Erythroblast (primary cell): ENCODE measurements around the gene TRIP11.
A peak's percentile ranks its signal among the peaks of the same experiment; 100 is the strongest.

Experiments used
- DNase-seq, 2 experiments: peaks; one replicate each; lab custom pipeline; 2025; lab: John Stamatoyannopoulos, UW
- GATA1 ChIP-seq: IDR thresholded peaks from 2 replicates; pipeline ENCODE4 v1.6.1; 2011; ENCODE audit warnings: low read depth, mild to moderate bottlenecking, control low read depth, low read length, moderate library complexity
- POLR2A ChIP-seq: IDR thresholded peaks from 2 replicates; pipeline ENCODE4 v1.6.1; 2011; ENCODE audit warnings: mild to moderate bottlenecking, low read length

The TRIP11 gene

DNA sequence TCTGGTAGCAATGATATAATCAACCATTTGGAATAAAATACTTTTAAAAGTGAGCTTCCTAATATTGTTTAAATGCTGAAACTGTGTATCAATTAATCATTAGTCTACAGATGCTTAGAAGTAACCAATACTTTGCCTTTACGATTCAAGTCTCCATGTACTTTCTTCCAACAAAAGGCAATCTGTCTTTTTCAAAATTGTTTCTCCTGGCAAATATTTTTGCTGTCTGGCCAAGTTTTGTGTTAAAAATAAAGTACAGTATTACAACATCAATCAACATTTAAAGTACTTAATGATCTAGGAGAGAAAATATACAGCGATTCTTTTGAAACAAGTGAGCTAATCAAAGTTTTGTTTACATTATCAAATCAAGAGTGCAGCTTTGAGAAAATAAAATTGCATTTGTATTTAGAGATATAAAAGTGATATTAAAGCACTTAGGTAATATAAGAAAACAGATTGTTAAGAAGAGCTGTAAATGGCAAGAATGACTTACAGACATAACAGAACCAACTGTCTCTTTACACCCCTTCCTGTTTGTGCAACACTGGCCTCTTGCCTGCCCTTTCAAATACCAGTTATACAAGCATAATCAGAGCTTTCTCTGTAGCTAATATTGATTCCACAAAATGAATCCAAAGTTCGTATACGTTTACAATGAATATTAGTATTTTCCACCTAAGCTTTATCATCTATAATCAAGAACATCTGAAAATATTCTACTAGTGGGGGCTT lies 54.2 kb downstream of the TRIP11 start:
- TF ChIP-seq POLR2A (no peak), GATA1 (no peak)
- DNase-seq = no peak

DNA sequence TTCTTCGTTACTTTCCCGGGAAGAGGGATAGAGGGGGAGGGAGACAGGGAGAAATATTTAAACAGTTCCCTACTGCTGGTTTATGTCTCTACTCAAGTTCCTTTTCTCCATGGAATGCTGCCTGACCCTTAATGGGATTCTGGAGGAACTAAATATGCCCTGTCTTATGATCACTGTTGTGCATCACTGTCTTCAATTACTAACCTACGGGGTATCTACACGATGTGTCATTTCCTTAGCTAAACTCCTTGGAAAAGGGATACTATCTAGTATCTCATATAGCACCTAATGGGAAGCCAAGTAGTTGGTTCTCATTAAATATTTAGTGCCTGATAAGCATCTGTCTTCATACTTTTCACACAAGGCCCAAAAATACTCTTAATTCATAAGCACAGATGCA lies 54.9 kb downstream of the TRIP11 start:
- DNase-seq = no peak
- TF ChIP-seq GATA1 = no peak
- no peak for TF ChIP-seq POLR2A

DNA sequence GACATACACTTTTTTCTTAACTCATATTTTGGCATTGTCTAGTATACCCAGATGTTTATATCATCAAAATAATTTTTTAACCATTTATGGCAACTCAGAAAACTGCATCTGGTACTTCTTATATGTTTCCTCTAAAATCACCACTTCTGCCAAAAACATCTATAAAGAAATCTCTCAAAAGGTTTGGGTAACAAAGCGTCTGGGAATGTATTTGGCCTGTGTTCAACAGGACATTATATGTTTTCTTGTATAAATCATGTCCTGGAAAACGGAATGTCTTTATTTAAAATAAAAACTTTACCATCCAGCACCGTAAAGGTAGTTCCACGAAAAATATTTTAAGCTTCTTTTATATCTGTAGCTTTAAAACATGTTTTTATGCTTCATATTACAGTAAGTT lies 56.3 kb downstream of the TRIP11 start:
- TF ChIP-seq GATA1 (no peak), POLR2A (no peak)
- no peak for DNase-seq

DNA sequence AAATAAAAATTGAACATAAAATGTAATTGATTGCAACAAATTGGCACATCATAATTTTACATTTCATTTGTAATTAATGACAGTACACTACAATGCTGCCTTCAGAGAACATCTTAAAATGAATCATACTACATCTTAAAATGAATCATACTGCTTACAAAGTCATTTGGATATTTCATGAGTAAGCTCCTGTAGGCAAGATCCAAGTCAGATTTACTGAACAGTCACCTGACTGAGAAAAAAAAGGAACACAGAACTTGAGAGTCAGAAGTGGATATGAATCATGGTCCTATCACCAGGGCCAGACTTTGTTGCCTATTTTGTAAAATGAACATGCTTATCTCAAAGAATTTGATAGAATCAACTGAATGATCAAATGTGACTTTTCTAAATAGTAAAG lies 59.7 kb downstream of the TRIP11 start:
- DNase-seq = peak; percentile 34 to 52
- no peak for TF ChIP-seq GATA1

DNA sequence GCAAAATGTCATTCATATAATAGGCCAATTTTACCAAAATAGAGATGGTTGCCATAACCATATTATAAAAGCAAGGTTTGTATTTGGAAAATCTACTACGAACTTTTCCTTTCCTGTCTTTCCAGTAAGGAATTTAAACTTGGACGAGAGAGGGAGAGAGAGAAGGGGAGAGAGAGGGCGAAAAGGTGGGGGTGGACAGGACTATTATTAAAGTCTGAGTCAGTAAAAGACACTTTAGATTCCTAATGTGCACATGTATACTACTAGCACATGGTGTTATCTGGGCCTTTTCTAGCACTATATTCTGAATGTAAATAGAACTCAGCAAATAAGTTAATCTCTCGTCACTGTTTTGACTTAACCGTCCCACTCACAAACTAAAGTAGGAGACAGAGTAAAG lies 62.0 kb downstream of the TRIP11 start:
- no peak for DNase-seq
- TF ChIP-seq POLR2A (no peak), GATA1 (no peak)

DNA sequence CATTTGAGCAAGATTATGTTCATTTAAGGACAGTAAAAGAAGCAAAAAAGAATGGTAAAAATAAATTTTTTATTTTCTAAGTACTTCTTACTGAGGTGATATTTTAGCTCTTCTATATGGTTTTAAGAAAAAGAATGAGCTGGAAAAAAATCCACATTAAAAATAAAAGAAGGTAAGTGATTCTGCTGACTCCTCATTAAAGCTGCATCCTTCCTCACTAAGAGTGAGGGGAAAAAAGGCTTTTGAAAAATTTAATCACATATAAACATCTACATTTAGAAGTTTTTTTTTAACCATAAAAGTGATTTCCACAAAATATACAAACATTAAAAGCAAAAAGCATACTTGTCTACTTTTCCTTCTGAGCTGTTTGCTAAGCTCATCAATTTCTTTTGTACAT lies 64.1 kb downstream of the TRIP11 start:
- no peak for DNase-seq
- TF ChIP-seq POLR2A (no peak), GATA1 (no peak)

DNA sequence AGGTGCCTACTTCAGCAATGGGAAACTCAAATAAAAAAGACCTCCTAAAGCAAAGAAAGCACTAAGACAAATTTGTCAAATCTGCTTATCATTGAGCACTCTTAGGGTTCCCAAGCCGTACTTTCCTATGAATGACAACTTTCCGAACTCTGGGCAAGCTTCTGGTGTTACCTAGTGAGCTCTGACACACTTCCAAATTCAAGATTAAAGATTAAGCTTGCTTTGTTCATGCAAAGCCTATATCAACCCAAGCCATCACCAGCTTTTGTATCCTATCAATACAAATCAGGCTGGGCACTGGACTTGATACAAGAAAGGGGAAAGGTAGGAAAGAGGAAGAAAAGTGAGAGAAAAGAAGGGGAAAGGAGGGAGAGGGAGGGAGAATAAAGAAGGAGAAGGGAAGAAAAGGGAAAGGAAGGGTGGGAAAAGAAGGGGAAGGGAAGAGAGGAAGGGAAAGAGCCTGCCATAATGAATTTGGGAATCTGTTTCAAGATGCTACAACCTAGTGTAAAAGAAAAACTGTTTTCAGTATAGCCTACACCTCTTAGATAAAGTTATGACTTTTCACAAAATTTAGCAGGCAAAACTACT lies 68.6 kb downstream of the TRIP11 start:
- TF ChIP-seq GATA1 = no peak
- no peak for TF ChIP-seq POLR2A
- DNase-seq = no peak

DNA sequence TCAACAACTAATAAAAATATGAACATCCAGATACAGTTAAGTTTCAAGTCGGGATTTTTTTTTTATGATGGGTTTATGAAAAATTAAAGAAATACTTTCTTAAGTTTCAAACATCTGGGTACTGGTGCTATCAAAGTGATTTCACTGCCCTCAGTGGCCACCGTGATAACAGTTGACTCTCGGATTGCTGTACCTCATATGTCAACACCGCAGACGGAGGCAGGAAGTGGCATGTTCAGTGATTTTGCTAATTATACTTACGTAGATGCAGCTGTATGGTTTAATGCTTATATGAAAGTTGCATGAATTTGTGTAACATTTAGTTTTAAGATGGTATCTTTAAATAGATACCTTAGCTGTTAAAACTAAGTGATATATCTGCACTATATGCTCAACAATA lies 71.6 kb downstream of the TRIP11 start:
- no peak for DNase-seq
- no peak for TF ChIP-seq POLR2A
- TF ChIP-seq GATA1 = no peak

DNA sequence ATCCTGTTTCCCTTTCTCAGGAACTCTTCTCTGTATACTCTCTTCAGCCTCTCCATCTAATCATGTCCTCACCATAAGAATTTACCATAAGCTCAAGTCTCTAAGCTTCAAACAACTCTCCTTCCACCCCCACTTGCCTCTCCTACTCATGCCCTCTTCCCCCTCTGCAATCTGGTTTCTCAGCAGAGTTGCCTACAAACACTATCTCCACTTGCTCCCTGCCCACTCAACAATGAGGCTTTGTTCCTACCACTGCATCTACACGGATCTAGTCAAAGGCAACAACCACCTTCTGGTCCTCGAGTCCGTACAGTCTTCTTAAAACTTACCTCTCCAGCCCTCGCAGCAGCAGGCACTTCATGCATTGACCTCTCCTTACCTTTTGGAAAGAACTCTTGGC lies 75.1 kb downstream of the TRIP11 start:
- TF ChIP-seq GATA1 = no peak
- no peak for TF ChIP-seq POLR2A
- no peak for DNase-seq

DNA sequence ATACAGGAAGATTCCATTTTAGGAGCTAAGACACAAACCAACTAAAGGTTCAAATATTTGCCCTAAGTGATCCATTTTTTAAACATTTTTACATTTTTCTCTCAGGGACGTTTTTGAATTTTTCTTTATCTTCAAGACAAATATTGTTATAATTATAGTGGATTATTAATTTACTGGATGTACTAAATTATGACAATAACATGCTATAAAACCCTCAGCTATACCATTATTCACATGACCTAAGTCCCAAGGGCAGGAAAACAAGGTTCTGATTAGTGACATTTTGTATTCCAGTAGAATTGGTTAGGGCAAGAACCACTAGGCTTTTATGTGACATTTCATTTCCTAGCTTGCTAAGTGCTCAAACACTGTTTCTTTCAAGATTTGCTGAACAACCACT lies 75.8 kb downstream of the TRIP11 start:
- no peak for TF ChIP-seq POLR2A
- no peak for TF ChIP-seq GATA1
- DNase-seq = no peak

DNA sequence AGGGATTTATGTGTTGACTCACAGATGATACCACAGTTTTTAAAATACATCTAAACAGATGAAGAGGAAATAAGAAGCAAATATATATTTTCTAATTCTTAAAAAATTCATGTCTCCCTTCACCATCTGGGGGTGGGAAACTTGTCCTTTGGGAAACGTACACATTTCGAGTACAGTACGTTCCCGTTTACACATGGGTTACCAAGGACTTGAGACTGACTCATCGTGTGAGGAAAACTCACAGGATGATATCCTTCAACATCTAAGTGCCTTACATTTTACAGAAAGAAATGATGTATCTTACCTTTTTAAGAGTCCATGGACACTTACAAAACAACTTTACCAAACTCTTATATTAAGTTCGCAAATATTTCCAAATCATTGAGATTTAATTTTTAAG lies 76.4 kb downstream of the TRIP11 start:
- DNase-seq = no peak
- TF ChIP-seq POLR2A = no peak
- TF ChIP-seq GATA1 = no peak

DNA sequence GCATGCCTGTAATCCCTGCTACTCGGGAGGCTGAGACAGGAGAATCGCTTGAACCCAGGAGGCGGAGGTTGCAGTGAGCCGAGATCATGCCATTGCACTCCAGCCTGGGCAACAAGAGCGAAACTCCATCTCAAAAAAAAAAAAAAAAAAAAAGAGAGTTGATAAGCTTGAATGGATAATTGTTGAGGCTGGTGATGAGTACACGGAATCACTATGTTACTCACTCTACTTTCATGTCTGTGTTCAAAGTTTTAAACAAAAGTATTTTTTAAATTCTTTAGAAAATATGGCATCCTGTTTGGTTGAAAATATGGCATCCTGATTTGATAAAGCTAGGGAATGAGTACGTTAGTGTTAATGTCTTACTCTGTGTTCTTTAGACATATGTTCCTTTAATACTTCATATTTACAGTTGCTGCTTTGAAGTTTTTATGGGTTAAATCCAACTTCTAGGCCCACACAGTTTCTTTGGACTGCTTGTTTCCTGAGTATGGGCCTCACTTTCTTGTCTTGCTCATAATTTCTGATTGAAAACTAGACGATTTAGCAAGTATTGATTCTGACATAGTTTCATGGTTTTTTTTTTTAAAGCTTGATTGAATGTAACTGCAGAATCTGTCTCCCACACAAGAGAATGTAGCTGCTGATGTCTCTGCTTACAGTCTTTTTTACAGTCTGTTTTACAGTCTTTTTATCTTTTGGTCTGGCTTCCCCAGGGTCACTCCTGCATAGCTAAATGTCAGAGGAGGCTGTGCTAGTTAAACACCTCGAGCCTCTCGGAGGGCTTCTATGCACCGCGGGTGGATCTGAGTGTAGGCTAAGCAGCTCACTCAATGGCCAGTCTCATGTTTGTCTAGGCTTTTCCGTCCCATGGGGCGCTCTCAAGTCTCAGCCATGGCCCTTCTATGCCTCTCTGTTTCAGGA lies 78.3 kb downstream of the TRIP11 start:
- no peak for DNase-seq
- TF ChIP-seq POLR2A = no peak

DNA sequence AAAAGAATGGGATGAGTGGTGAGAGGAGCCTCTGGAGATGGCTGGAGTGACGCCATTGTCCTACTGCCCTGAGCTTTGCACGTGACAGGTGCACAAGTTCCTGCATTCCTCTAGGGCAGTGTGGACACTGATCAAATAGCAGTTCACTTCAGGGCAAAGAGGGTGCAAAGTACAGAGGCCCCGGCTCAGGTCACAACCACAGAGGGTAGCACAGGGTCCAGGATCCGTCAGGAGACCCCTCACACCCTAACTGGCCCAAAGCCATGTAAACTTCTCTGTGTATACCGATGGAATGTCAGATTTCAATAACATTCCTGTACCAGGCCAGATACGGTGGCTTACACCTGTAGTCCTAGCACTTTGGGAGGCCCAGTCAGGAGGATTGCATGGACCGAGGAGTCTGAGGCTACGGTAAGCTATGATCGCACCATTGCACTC lies 82.0 kb downstream of the TRIP11 start:
- DNase-seq = no peak
- TF ChIP-seq POLR2A = no peak
- TF ChIP-seq GATA1 = no peak

DNA sequence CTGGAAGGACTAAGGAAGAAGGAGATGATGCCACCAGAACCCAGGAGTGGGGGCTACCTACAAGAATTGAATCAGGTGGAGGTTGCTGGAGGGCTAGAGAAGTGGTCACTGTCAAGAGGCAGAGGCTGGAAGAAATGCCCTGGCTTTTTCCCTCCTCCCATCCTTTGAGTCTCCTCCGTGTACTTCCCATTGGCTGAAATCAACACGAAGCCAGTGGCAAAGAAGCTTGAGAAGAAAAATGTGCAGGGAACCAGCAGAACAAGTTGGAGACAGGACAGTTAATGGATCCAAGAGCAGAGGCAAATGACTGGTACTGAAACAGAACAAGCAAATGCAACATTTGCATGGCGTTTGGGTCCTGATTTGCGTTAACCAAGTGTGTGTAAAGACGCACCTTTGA lies 83.2 kb downstream of the TRIP11 start:
- TF ChIP-seq POLR2A = no peak
- TF ChIP-seq GATA1 = no peak
- DNase-seq = no peak
